Ectodermal cell (in vitro differentiated cells): ENCODE results near the gene MYMX.

Experiments used
- H3K27ac ChIP-seq: 2 replicates; pipeline ENCODE4 v1.7.0; 2013; ENCODE audit warnings: mild to moderate bottlenecking, low read depth, low read length; ENCODE audit not compliant: insufficient read depth, poor library complexity, severe bottlenecking
- H3K27me3 ChIP-seq: 2 replicates; pipeline ENCODE4 v1.7.0; 2013; ENCODE audit warnings: mild to moderate bottlenecking, low read length; ENCODE audit not compliant: insufficient read depth, control insufficient read depth, poor library complexity, severe bottlenecking
- H3K36me3 ChIP-seq: one replicate; pipeline ENCODE4 v1.7.0; 2013; ENCODE audit warnings: low read length; ENCODE audit not compliant: control insufficient read depth, insufficient read depth
- H3K4me1 ChIP-seq: one replicate; pipeline ENCODE4 v1.7.0; 2013; ENCODE audit warnings: low read length; ENCODE audit not compliant: control insufficient read depth, insufficient read depth
- H3K4me3 ChIP-seq: 2 replicates; pipeline ENCODE4 v1.7.0; 2013; ENCODE audit warnings: low read depth, low read length, control low read depth; ENCODE audit not compliant: insufficient read depth
- H3K9me3 ChIP-seq: 2 replicates; pipeline ENCODE4 v1.7.0; 2013; ENCODE audit warnings: mild to moderate bottlenecking, low read length, moderate library complexity; ENCODE audit not compliant: control insufficient read depth
- WGBS, 2 experiments: methylation state at CpG; one replicate each; pipeline ENCODE4 v1.1.7; 2013; ENCODE audit warnings: missing lambda C conversion rate in 2 of 2; 5-methylcytosine and 5-hydroxymethylcytosine counted together

The MYMX gene

DNA sequence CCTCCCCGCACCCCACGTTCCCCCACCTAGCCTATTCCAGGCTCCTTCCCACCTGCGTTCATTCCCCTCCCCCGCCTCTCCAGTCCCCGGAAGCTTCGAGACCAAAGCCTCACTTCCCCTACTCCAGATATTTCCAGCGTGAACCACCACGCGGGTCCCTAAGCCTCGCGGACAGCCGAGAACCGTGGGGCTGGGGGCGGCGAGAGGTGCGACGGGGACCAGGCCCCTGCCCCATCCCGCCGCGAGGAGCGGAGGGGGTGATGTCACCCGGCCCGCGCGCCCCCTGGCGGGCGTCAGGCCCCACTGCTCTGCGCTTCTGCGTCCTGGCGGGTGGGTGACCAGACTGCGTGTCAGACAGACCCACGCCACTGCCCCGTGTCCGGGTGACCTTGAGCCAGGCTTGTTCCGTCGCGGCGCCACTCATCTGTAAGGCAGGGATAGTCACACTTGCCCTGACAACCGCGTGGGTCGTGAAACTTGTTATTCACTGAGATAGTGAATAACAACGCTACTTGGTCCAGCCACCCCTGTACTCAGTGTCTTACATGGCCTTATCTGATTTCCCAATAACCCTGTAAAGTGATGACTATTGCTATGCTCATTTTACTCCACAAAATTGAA is 21.2 kb downstream of the MYMX start:
- peaks cover 6% of the 10 kb centered on the region for H3K36me3 ChIP-seq
- H3K4me3 ChIP-seq = peak overlapping the region; percentile 39
- H3K4me1 ChIP-seq = peaks cover 15% of the 10 kb centered on the region
- no peaks in the 10 kb centered on the region for H3K9me3 ChIP-seq
- 3% methylated on average over 42 of the region's 42 CpGs for WGBS, 2 experiments
- no peaks in the 10 kb centered on the region for H3K27me3 ChIP-seq
- H3K27ac ChIP-seq = no peak overlapping the region

DNA sequence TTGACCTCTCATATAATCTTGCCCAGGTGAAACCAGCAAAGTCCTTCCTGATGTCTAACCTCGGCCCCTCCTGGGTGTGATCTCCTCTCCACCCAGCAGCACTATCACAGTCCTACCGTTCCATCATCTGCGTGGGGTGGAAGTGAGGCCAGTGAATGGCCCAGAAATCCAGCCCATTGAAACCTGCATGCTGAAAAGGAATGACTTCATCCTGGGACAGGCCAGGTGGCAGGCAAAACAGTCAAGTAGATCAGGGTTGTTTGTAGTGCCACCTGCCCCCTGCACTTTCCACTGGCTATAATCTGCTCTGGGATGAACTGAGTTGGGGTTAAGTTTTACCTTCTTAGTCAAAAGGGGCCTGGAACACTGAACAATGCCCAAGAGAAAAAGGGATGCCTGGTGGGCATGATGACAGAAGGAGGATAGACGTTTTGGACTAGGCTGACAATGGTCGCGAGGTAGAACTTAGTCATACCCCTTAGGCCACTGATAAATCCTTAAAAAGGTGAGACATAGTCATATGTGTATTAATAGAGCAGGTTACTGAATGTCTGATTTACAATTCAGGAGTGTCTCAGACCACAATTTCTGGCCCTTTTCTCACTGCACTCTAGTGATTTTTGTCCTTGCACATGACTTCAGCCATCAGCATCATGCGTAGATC is 22.1 kb downstream of the MYMX start:
- 90 to 94% methylated on average over 7 of the region's 7 CpGs for WGBS, 2 experiments
- H3K36me3 ChIP-seq = no peaks in the 10 kb centered on the region
- peaks cover 15% of the 10 kb centered on the region for H3K4me1 ChIP-seq
- no peak overlapping the region for H3K4me3 ChIP-seq
- no peaks in the 10 kb centered on the region for H3K9me3 ChIP-seq
- no peak overlapping the region for H3K27ac ChIP-seq
- no peaks in the 10 kb centered on the region for H3K27me3 ChIP-seq

GRCh38 chr6:44243345-44243744 is 26.6 kb downstream of the MYMX start:
- Histone ChIP-seq H3K27ac (no peak overlapping the region), H3K36me3 (no peaks in the 10 kb centered on the region), H3K4me3 (no peak overlapping the region), H3K27me3 (no peaks in the 10 kb centered on the region), H3K4me1 (peaks cover 12% of the 10 kb centered on the region), H3K9me3 (no peaks in the 10 kb centered on the region)
- WGBS, 2 experiments = 88 to 90% methylated on average over 7 of the region's 7 CpGs

DNA sequence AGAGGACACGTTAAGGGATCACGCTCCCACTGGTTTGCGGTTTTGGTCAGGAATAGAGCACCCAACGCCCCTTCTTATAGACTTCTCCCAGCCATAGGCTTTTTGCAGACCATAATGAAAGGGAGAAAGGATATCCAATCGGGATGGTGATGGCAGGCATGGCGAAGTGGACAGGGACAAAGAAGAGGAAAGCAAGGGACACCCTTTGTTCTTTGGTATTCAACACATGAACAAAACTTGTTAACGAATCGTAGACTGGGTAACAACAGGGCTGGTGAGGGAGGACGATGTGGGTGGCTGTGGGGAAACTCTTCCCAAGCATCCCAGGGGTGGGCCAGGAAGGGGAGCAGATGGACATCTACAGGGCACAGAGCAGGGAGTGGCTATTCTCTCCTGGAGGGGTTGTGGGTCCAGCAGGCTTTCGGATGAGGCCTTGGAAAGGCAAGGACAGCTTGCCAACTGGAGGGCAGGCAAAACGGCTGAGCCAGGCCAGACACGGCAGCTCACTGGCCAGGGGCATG is 28.7 kb downstream of the MYMX start:
- Histone ChIP-seq H3K4me1 (peaks cover 16% of the 10 kb centered on the region), H3K27ac (peak overlapping the region; percentile 36), H3K36me3 (peaks cover 16% of the 10 kb centered on the region), H3K9me3 (no peaks in the 10 kb centered on the region), H3K27me3 (no peaks in the 10 kb centered on the region), H3K4me3 (peak overlapping the region; percentile 92)
- WGBS, 2 experiments = 70 to 73% methylated on average over 12 of the region's 12 CpGs

DNA sequence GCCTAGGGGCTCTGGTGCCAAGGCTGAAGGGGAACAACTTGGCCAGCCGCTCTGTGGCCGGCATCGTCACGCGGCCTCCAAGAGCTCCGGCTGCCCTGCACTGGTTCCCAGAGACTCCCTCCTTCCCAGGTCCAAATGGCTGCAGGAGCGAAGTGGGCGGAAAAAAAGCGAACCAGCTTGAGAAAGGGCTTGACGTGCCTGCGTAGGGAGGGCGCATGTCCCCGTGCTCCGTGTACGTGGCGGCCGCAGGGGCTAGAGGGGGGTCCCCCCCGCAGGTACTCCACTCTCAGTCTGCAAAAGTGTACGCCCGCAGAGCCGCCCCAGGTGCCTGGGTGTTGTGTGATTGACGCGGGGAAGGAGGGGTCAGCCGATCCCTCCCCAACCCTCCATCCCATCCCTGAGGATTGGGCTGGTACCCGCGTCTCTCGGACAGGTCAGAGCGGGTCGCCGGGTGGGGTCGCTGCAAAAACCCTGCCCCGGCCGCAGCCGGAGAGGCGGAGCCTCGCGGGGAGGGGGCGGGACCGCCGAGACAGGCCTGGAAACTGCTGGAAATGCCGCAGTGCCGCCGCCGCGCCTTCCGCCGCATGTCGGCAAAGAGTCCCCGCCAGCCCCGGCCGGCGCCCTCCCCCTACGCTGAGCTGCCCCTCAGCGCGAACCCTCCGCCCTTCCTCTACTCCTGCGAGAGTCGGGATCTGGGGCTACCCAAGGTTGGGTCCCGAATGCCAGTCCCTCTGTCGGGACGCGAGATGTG is 29.4 kb downstream of the MYMX start:
- peak overlapping the region; percentile 92 for H3K4me3 ChIP-seq
- 1 to 2% methylated on average over 62 of the region's 62 CpGs for WGBS, 2 experiments
- peaks cover 23% of the 10 kb centered on the region for H3K36me3 ChIP-seq
- H3K4me1 ChIP-seq = peaks cover 16% of the 10 kb centered on the region
- no peaks in the 10 kb centered on the region for H3K9me3 ChIP-seq
- peak overlapping the region; percentile 87 for H3K27ac ChIP-seq
- no peaks in the 10 kb centered on the region for H3K27me3 ChIP-seq

DNA sequence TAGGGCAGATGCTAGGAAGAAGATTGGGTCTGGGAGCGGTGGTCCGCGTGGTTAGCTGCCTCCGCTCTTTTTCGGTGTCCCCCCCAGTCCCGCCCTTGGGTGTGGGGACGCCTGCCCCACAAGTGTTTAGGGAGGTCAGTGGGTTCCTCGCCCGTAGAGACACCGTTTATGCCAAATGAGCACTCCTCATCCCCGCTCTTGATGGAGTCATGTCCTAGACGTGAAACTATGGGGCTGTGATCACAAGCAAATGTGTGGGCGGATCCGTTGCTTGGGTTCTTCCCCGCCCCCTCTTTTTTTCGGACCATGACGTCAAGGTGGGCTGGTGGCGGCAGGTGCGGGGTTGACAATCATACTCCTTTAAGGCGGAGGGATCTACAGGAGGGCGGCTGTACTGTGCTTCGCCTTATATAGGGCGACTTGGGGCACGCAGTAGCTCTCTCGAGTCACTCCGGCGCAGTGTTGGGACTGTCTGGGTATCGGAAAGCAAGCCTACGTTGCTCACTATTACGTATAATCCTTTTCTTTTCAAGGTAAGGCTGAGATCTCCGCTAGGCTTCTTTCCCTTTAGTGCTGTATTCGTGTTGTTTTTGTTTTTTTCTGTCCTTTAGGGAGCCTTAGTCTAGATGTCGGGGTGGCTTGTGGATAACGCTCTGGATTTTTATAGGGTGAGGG is 30.1 kb downstream of the MYMX start, which contains the start of gene HSP90AB1:
TSS of gene HSP90AB1 (plus strand) at position 439 of the 675 bp plus-strand sequence. CDS start 1,529 bp downstream, outside the sequence.
- Histone ChIP-seq H3K4me3 (peak within 1 kb of the TSS; percentile 92), H3K36me3 (peaks cover 30% of the 10 kb centered on the region), H3K4me1 (peaks cover 16% of the 10 kb centered on the region), H3K27ac (peak within 1 kb of the TSS; percentile 88), H3K27me3 (no peaks in the 10 kb centered on the region), H3K9me3 (no peaks in the 10 kb centered on the region)
- WGBS, 2 experiments = 0% methylated on average over 34 of the region's 34 CpGs

DNA sequence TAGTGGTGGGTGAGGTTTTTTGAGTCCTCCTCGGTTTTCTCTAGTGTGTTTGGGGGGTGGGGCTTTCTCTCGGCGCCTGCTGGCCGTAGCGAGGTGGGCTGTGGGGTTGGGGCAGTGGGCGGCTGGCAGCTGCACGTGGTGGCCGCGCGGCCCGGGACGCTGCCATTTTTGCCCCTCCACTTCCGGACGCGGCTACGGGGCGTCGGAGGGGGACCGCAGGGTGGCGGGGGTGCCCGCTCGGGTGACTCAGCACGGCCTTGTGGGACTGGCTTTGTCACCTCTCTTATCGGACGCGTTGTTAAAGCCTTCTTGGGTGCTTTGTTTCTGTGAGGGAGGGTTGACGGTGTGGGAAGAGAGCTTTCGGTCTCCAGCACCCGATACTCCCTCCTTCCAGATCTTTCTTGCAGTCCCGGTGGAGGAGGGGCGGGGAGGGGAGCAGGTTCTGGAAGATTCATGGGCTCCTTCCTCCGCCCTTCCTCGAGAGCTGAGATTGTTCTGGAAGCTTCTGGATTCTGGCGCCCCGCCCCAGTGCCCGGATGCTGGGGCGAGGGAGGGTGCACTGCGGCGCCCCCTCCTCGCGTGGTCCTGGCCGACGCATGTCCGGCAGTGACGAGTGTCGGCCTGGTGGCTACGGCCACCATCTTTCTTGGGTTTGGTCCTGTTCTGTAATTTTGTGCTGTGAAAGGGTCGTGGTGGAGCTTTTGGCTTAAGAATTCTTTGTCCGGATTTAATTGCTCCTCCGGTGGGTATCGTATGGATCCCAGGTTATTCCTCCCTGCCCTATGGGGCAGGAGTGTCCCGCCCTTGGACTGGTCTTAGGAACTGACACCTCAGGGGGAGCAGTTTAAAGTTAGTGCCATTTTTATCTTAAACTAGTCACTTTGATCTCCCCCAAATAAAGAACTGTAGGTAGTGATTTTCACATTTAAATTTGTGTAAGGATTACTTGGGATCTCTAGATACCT is 30.9 kb downstream of the MYMX start:
- peak overlapping the region; percentile 92 for H3K4me3 ChIP-seq
- peaks cover 37% of the 10 kb centered on the region for H3K36me3 ChIP-seq
- 0 to 1% methylated on average over 52 of the region's 52 CpGs for WGBS, 2 experiments
- H3K9me3 ChIP-seq = no peaks in the 10 kb centered on the region
- peaks cover 16% of the 10 kb centered on the region for H3K4me1 ChIP-seq
- peak overlapping the region; percentile 88 for H3K27ac ChIP-seq
- no peaks in the 10 kb centered on the region for H3K27me3 ChIP-seq

- Histone ChIP-seq H3K27me3 (no peaks in the 10 kb centered on the region), H3K36me3 (peaks cover 47% of the 10 kb centered on the region), H3K4me1 (peaks cover 16% of the 10 kb centered on the region), H3K4me3 (peak overlapping the region; percentile 92), H3K9me3 (no peaks in the 10 kb centered on the region), H3K27ac (no peak overlapping the region)
- WGBS, 2 experiments = 60 to 78% methylated on average over 1 of the region's 1 CpG
Observed at GRCh38 chr6:44248579-44248978, 31.9 kb downstream of the MYMX start.

DNA sequence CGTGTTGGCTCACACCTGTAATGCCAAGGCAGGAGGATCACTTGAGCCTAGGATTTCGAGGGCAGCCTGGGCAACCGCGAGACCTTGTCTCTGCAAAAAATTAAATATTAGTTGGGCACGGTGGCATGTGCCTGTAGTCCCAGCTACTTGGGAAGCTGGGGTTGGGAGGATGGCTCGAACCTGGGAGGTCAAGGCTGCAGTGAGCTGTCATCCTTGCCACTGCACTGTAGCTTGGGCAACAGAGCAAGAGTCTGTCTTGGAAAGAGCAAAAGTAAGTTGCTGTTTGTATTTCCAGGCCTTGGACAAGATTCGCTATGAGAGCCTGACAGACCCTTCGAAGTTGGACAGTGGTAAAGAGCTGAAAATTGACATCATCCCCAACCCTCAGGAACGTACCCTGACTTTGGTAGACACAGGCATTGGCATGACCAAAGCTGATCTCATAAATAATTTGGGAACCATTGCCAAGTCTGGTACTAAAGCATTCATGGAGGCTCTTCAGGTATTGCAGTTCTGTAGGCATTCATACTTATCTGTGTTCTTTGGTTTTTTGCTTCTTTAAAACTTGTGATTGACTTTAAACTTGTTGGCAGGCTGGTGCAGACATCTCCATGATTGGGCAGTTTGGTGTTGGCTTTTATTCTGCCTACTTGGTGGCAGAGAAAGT is 32.5 kb downstream of the MYMX start:
- Histone ChIP-seq H3K9me3 (no peaks in the 10 kb centered on the region), H3K36me3 (peaks cover 51% of the 10 kb centered on the region), H3K27ac (no peak overlapping the region), H3K4me3 (peak overlapping the region; percentile 92), H3K27me3 (no peaks in the 10 kb centered on the region), H3K4me1 (peaks cover 16% of the 10 kb centered on the region)
- 91 to 93% methylated on average over 9 of the region's 9 CpGs for WGBS, 2 experiments
